Epithelial cell of prostate (primary cell): Measurements from ENCODE around the gene SNAI1.
A peak's percentile ranks its signal among the peaks of the same experiment; 100 is the strongest.
"Not testable (repeated sequence)": the region's sequence is repeated elsewhere in the genome, so short reads cannot be mapped to it uniquely, and the experiment has no call there.

Experiments
- DNase-seq: peaks from one replicate; pipeline ENCODE4 v3.0.0-alpha.2; 2011; ENCODE audit warnings: low read depth, low spot score
- H3K27ac ChIP-seq: fragments of 450-650 bp; 2 replicates; pipeline ENCODE4 v1.5.1; 2017; ENCODE audit warnings: mild to moderate bottlenecking

SNAI1 gene

DNA sequence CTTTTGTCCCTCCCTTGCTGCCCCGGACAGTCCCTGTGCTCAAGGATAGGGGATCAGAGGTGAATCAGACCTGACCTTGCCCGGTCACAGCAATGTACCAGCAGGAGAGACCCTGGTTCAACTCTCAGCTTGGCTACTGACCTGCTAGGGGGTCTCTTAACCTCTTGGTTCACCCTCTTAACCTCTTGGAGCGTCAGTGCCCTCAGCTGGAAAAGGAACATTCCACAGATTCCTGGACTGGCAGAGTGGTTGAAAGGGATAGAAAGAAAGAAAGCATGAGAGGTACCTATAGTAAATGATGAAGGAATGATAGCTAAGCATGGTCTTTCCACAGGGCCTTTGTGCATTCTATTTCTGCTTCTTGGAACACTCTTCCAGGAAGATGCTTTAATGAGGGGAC is 25.2 kb downstream of the SNAI1 start:
- no peak overlapping the region for H3K27ac ChIP-seq
- no peak for DNase-seq

DNA sequence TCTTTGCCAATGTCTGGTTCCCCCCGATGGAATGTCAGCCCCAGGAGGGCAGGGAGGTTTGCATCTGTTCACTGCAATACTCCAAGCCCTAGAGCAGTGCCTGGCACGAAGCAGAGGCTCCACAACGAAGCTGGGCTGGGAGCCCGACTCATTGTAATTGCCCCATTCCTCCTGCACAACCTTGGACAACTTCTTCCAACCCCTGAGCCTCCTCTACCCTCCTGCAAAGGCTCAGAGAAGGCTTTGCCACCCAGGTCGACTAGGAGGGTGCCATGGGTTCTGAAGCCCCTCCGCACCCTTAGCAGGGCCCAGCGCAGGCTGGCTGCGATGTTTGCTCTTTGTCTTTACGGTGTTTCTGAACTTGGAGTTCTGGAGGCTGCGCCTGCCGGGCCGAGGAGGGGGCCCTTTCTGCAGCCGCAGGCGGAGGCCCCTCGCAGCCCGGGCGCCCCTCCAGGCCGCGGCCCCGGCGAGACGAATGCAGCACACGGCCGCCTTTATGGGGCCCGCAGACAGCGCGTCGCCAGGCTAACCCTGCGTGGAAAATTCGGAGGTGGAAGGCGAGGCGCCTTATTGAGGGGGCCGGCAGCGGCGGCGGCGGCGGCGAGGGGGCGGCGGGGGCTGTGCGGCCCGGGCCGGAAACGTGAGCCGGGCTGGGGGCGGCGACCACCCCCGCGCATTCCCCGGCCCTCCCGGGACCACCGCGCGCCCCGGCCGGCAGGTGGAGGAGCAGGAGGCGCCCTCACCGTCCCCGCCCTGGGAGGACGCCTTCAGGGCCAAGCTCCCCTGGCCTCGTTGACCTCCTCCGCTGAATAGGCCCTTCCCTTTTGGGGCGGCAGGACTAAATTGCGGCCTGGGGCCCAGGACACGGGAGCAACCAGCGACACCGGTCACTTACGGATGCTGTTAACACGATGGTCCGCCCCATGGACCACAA is 27.0 kb downstream of the SNAI1 start:
- no peak overlapping the region for H3K27ac ChIP-seq
- DNase-seq = no peak

DNA sequence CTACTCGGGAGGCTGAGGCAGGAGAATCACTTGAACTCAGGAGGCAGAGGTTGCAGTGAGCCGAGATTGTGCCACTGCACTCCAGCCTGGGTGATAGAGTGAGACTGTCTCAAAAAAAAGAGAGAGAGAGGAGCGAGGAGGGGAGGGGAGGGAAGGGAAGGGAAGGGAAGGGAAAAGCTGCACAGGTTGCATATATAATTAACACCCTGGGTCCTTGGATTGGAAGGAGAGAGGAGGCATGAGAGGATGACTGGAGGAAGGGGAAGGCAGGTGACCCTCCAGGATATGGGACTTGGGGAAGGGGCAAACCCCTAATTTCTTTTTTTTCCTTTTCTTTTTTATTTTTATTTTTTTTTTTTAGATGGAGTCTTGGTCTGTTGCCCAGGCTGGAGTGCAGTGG is 28.8 kb downstream of the SNAI1 start:
- not testable (repeated sequence) for H3K27ac ChIP-seq, DNase-seq

DNA sequence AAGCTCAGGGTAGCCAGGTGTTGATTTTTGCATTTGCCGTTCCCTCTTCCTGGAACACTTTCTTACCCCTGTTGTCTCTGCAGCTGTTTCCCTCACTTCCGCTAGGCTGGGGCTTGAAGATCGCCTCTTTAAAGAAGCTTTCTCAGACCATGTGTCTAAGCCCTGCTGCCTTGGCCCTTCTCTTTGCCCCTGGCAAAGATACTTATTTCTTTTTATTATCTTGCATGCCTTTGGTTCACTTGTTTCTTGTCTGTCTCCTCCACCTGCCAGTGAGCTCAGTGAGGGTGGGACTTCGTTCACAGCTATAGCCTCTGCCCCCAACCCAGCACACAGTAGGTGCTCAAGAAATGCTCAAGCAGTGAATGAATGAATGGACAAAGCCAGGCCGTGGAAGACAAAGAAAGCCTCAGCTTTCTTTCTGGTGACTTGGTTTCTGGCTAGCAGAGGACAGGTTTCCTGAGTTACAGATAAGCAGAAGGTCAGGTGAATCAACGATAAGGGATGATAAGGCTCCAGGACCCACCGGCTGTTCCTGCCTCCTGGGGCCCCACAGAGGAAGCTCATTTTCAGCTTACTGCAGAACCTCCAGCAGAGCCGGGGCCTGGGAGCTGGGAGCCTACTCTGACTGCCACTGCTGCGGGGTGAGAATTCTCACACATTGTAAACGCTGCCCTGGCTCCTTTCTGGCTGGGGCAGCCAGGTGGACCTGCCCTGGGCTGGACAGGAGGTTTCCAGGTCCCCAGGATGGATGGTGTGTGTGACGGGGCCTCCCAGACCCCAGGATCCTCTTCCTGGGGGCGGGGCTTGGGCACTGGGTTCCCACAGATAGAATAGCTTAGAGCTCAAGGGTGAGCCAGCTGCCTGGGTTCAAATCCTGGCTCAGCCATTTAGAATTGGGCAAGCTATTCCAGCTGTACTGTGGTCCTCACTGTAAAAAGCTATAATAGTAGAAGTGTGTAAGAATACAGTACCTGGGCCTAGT is 29.8 kb downstream of the SNAI1 start:
- no peak overlapping the region for H3K27ac ChIP-seq
- no peak for DNase-seq

DNA sequence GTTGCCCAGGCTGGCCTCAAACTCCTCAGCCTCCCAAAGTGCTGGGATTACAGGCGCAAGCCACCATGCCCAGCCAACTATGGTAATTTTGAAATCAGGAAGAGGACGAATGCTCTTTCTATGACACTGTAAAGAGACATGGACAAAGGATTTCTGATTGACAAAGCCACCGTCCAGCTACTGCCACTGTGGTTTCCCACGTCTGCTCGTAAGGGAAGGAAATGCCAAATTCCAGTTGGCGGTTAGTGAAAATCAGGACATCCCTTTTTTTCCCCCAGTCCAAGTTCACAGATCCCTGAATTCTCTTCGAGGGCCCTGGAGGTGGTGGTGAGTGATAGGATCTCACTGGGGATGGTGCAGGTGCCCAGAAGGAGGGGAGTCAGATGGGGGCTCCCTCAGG is 31.2 kb downstream of the SNAI1 start:
- H3K27ac ChIP-seq = no peak overlapping the region
- DNase-seq = no peak

DNA sequence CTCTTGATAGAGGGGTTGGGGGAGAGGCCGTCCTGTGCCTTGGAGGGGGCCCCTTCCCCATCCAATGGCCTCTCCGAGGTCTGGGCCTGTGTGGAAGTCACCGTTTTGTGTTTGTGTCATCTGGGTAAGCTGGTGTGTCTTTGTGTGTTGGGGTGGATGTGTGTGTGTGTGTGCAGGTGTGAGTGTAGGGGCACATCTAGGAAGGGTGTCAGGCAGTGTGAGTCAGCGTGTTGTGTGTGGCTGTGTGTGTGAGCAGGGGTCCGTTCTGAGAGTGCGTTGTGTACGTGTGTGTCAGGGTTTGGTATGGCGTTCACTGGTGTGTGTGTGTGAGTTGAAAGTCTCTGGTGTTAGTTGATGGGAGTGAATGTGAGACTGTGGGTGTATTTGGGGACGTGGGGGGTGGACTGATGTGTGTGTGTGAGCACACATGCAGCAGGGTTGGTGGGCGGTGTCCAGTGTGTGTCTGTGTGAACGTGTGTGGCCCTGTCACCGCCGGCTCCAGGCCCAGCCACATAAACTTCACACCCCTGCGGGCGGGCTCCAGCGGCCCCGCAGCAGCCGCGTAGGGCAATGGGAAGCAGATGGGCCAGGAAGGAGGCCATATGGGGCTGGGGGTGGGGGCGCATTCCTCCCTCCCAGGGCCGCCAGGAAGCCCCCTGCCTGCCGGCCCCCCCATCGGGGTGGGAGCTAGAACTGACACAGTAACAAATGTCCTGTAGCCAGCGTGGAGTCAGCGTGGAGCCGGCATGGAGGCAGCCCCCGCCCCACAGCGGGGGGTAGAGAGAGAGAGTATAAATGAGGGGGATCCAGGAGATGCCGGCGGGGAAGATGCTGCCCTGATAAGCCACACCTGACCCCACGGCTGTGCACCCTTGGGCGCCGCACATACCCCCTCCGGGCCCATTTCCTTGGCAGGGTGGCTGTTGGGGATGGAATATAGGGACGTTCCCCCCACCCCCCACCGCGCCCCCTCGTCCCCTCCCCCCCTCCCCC is 32.1 kb downstream of the SNAI1 start:
- H3K27ac ChIP-seq = no peak overlapping the region
- DNase-seq = no peak

DNA sequence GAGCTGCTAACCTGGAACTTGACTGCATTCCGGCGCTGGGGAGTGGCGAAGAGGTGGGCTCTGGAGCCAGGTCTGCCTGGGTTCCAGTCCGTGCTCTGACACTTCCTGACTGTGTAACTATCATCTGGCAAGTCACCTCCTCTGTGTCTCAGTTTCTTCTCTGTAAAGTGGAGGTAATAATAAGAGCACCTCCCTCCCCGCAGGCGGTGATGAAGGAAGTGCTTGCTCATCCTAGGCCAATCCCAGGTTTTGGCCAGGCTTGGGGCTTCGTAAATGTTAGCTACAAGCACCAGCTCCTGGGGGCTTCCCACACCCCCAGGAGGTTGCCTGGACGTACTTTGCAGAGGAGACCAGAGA is 32.8 kb downstream of the SNAI1 start:
- no peak for DNase-seq
- H3K27ac ChIP-seq = no peak overlapping the region

DNA sequence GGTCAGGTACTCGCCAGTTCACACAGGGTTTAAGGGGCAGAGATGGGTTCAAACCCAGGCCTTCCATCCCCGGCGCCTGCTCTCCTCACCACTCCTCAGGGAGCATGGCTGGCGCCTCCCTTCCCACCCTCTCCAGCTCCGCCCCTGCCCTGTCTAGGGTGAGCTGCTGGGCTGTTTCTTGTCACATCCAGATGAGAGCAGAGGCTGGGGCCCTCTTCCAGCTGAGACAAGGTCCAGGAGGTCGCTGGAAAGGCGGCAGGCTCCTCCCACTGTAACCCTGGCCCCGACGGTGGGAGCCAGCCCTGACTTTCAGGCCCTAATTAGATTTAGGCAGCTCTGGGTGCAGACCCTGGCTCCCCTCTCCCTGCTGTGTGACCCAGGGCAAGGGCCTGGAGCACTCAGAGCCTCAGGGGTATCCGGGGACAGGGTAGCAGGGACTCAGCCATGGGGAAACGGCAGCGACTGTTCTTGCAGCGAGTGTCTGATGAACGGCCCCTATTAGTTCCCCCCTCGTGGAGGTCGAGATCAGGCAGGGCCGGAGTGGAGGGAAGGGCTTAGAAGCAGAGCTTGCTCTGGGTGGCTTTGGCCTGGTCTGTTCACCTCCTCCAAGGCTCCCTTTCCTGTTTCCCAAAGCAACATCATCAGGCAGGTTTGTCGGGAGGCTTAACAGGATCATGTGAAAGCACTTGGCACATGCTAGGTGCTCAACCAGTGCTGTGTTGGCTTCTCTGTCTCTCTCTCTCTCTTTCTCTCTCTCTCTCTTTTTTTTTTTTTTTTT is 33.4 kb downstream of the SNAI1 start:
- no peak overlapping the region for H3K27ac ChIP-seq
- no peak for DNase-seq

DNA sequence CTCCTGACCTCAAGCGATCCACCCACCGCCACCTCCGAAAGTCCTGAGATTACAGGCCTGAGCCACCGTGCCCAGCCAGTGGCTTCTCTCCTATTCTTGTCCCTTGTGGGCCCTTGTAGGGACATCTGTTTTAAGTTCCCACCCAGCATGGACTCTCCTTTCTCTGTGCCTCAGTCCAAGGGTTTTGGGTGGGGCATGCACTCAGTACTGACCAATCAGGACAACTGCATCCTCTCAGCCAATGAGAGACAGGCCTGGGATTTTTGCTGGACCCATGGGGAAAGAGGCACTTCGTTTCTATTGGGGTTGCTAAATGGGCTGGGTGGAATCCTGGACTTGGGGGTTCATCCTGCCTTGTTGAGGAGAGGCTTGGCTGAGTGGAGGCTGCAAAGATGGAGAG is 34.4 kb downstream of the SNAI1 start:
- no peak for DNase-seq
- no peak overlapping the region for H3K27ac ChIP-seq

DNA sequence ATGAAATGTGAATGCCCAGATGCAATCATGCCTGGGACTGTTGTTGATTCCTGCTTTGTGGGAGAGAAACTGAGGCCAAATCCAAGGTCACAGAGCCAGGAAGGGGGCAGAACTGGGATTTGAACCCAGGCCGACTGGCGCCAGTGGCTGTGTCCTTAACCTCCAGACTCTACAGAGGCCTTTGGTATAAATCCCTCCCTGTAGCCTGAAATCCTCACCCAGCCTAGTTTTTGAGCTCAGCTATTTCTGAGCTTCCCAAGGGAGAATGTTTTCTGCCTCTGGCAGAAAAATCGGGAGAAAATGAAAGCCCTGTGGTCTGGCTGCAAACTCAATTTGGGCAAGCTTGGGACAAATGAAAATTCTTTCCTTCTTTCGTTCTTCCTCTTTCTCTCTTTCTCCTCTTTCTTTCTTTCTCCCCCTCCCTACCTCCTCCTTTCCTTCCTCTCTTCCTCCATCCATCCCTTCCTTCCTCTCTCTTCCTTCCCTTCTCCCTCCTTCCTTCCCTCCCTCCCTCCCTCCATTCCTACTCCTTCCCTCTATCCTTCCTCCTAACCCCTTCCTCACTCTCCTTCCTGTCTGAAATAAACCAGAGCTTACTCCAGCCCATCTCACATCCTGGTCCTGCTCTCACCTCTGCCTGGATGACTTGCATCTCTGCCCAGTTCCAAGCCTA is 34.9 kb downstream of the SNAI1 start:
- no peak for DNase-seq
- H3K27ac ChIP-seq = no peak overlapping the region

DNA sequence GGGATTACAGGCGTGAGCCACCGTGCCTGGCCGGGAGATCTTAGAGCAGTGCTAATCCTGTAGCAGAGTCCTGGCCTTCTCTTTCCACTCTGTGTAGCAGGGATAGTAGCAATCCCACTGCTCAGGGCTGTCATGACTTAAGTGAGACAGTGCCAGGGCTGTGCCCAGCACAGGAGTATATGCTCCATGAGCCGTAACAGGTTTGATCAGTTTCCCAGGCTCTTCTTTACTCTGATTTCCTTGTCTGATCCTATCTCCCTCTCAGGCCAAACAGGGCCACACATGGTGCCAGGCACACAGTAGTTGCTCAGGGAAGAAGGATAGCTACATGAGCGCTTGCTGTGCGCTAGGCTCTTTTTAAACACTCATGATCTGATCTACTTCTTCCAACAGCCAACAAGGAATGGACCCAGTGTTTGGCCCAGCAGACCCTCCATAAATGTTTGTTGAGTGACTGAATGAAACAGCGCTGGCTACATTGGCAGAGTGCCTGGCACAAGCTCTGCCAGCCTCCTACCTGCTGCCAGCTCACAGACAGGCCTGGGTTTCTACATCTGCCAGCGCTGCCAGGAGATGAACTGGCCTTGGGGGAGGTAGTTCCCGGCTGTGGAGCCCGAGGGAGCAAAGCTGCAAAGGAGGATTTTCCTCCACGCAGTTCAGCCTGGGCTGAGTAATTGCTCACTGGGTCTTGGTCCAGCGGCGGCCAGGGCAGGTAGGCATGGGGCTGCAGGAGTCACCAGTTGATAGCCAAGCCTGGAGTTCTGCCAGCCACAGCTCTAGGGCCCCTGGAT is 36.9 kb downstream of the SNAI1 start:
- peak; percentile 44 for DNase-seq
- peak overlapping the region; percentile 30 for H3K27ac ChIP-seq

DNA sequence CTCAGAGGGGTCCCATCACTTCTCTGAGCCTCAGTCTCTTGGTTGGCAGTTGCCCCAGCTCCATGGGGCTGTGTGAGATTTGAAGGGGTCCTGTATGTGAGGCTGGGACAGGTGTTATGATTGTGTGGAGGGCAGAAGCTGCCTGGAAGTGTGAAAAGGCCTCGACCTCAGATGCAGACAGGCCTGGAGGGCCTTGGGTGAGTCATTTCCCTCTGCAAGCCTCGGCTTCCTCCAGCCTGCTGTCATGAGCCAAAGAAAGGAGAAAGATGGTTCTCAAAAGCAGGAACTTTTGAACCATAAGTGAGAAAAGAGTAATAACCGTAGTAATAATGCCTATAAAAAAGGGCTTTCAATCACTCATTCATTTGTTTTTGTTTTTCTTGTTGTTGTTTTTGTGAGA is 37.5 kb downstream of the SNAI1 start:
- no peak for DNase-seq
- peak overlapping the region; percentile 30 for H3K27ac ChIP-seq

DNA sequence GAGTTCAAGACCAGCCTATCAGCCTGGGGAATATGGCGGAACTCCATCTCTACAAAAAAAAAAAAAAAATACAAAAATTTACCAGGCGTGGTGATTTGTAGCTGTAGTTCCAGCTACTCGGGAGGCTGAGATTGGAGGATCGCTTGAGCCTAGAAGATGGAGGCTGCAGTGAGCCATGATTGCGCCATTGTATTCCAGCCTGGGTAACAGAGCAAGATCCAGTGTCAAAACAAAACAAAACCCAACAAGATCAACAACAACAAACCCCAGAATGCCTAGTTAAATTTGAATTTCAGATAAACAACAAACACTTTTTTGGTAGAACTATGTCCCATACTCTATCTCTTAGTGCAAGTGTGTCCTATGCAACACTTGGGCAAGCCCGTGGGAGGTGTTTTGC is 39.9 kb downstream of the SNAI1 start:
- no peak for DNase-seq
- no peak overlapping the region for H3K27ac ChIP-seq

DNA sequence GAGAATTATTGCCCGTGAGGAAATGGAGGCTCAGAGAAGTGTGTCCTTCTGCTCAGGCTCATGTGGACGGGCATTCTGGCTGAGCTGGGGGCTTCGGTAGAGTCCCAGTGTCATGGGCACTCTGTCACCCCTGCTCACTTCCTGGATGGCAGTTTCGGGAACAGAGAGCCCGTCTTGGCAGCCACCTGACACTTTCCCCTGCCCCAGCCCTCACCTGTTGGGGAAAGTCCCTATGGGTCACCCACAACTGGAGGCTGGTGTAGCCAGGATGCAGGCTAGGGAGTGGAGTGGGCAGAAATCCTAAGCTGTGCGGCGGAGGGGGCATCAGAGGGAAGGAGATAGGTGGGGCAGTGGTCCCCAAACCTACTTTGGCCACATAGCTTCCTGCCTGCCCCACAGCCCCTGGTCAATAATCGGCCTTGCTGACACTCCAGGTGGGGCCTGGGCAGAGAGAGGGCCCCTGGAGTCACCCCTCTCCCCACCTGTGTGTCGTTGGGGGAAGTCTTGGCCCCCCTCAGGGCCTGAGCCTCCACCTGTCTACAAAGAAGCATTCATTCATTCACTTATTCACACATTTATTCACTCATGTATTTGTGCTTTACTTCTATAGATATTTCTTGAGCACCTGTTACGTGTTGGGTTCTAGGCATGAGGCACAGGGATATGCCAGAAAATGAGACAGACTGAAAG is 40.5 kb downstream of the SNAI1 start:
- no peak for DNase-seq
- H3K27ac ChIP-seq = no peak overlapping the region

DNA sequence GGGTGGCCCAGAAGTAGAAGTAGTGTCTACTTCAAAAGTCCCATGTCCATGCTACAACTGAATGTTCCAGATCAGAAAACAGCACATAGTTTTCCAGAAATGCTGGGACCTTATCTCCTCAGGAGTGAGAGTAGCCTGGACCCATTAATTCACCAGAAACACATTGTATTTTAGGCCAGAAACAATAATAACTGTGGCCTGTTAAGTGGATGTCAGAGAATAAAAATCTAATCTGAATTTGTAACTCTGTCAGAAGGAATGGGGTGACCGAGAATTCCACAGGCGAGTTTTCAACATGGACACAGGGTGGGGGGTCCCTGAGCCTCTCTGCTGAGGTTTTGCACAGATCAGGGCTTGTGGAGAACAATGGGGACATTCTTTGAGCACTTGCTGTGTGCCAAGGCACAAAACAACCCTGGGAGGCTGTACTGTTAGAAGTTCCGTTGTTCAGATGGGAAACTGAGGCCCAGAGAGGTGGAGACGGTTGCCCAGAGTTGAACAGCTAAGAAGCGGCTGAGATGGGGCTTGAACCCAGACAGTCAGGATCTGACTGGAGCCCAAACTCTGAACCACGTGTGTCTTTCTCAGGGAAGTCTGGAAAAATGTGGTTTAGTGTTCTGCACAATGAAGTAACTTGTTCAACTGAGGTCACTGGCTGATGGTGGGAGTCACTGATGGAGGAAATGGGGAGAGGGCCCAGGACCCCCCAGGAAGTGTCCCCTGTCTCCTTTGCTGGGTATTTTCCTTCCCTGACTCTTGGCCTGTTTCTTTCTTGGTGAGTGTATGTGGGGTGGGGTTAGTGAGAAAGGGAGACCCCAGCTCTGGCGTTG is 44.2 kb downstream of the SNAI1 start:
- no peak for DNase-seq
- H3K27ac ChIP-seq = no peak overlapping the region

DNA sequence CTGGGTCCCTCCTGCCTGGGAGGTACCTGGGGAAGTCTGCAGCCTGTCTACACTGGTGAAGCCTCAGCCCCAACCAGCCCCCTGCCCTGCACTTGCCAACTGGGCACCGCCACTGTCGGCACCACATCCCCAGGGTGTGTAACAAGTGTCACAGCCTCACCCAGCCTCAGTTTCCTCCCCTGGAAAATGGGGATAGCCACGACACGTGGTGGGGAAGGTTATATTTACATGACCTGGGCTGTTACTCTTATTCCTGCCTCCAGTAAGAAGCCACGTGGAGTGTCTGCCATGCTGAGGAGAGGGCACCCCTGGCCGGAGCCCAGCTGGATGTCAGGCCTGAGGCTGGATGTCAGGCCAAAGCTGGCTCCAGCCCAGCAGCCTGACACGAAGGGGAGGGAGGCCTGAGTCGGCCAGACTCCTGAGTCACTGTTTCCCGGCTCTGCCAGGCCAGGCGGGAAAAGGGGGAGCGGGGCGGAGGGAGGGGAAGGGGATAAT is 44.9 kb downstream of the SNAI1 start:
- no peak for DNase-seq
- H3K27ac ChIP-seq = no peak overlapping the region
